NCI-H1105 (cell line): ENCODE measurements around the gene BCAR1.

ENCODE experiments used
- DNase-seq: peaks from one replicate; lab custom pipeline; 2025; lab: John Stamatoyannopoulos, UW

BCAR1 gene

GRCh38 chr16:75238853-75239541 is 12.4 kb downstream of the BCAR1 start:
- no peak for DNase-seq

- DNase-seq, result no peak
These were observed 13.1 kb downstream of the BCAR1 start for GRCh38 chr16:75238132-75238852.

GRCh38 chr16:75237398-75238131 is 13.9 kb downstream of the BCAR1 start:
- DNase-seq, result no peak

GRCh38 chr16:75236736-75237397 is 14.6 kb downstream of the BCAR1 start:
- no peak for DNase-seq

- no peak for DNase-seq
These were observed 15.2 kb downstream of the BCAR1 start for GRCh38 chr16:75236232-75236631.

- DNase-seq, result no peak
These were observed 15.7 kb downstream of the BCAR1 start for GRCh38 chr16:75235721-75236193.

GRCh38 chr16:75234856-75235696 is 16.3 kb downstream of the BCAR1 start:
- no peak for DNase-seq

- no peak for DNase-seq
These were observed 17.8 kb downstream of the BCAR1 start for GRCh38 chr16:75233611-75233938.

GRCh38 chr16:75231570-75231969 is 19.9 kb downstream of the BCAR1 start:
- no peak for DNase-seq

- no peak for DNase-seq
These were observed 20.8 kb downstream of the BCAR1 start for GRCh38 chr16:75230471-75231110.

GRCh38 chr16:75229172-75230031 is 22.0 kb downstream of the BCAR1 start:
- DNase-seq, result no peak

- no peak for DNase-seq
These were observed 23.1 kb downstream of the BCAR1 start for GRCh38 chr16:75228143-75228976.

- no peak for DNase-seq
These were observed 23.9 kb downstream of the BCAR1 start for GRCh38 chr16:75227361-75228142.

- no peak for DNase-seq
These were observed 24.7 kb downstream of the BCAR1 start for GRCh38 chr16:75226550-75227360.

GRCh38 chr16:75225678-75226515 is 25.5 kb downstream of the BCAR1 start:
- no peak for DNase-seq

GRCh38 chr16:75225092-75225491 is 26.3 kb downstream of the BCAR1 start:
- DNase-seq, result no peak
